HEK293T (cell line): ENCODE results near the gene PLAC8L1.

Source experiments
- HDGF ChIP-seq: fragments of 450-650 bp; IDR thresholded peaks from 2 replicates; pipeline ENCODE4 v1.6.1; 2017; ENCODE audit warnings: antibody characterized with exemption, borderline replicate concordance
- SP1 ChIP-seq: fragments of 450-650 bp; IDR thresholded peaks from 2 replicates; pipeline ENCODE4 v1.6.1; 2017

GRCh38 chr5:146069780-146070099, 35.6 kb downstream of the PLAC8L1 start:
- TF ChIP-seq HDGF (no peak), SP1 (no peak)
